Smooth muscle cell (in vitro differentiated cells): ENCODE data around the gene ADAMTS17. TPM values are rescaled to one million over a fixed set of nuclear protein-coding genes. Genes with fewer than 3 reads are reported as not detected.
A peak's percentile ranks its signal among the peaks of the same experiment; 100 is the strongest.

Source experiments
- DNase-seq: peaks from one replicate; lab custom pipeline; 2025; ENCODE audit not compliant: unreplicated experiment; lab: John Stamatoyannopoulos, UW
- H2AFZ ChIP-seq: fragments of 200-600 bp; sonication (generic); 2 replicates; pipeline ENCODE4 v1.6.0; 2016; ENCODE audit warnings: antibody characterized with exemption, low read depth, mild to moderate bottlenecking
- H3F3A ChIP-seq: fragments of 200-600 bp; sonication (generic); 2 replicates; pipeline ENCODE4 v1.6.0; 2017; ENCODE audit warnings: antibody characterized with exemption, low read depth
- H3K27ac ChIP-seq: fragments of 200-600 bp; sonication (generic); 2 replicates; pipeline ENCODE4 v1.5.1; 2016; ENCODE audit warnings: low read depth, mild to moderate bottlenecking
- H3K27me3 ChIP-seq: fragments of 200-600 bp; sonication (generic); 2 replicates; pipeline ENCODE4 v1.6.1; 2016; ENCODE audit warnings: low read depth, mild to moderate bottlenecking
- H3K36me3 ChIP-seq: fragments of 200-600 bp; sonication (generic); 2 replicates; pipeline ENCODE4 v1.5.1; 2016; ENCODE audit warnings: low read depth
- H3K4me1 ChIP-seq: fragments of 200-600 bp; sonication (generic); 2 replicates; pipeline ENCODE4 v1.5.1; 2016; ENCODE audit warnings: low read depth
- H3K4me2 ChIP-seq: fragments of 200-600 bp; sonication (generic); 2 replicates; pipeline ENCODE4 v1.6.0; 2016; ENCODE audit warnings: mild to moderate bottlenecking
- H3K4me3 ChIP-seq: fragments of 200-600 bp; sonication (generic); 2 replicates; pipeline ENCODE4 v1.5.1; 2016; ENCODE audit warnings: mild to moderate bottlenecking
- H3K79me2 ChIP-seq: fragments of 200-600 bp; sonication (generic); 2 replicates; pipeline ENCODE4 v1.6.0; 2016; ENCODE audit warnings: low read depth, mild to moderate bottlenecking
- H3K9ac ChIP-seq: fragments of 200-600 bp; sonication (generic); 2 replicates; pipeline ENCODE4 v1.6.0; 2016; ENCODE audit warnings: low read depth
- H3K9me3 ChIP-seq: fragments of 200-600 bp; sonication (generic); replicated peaks from 2 replicates; pipeline ENCODE4 v1.5.1; 2016; ENCODE audit warnings: low read depth
- H4K20me1 ChIP-seq: fragments of 200-600 bp; sonication (generic); 2 replicates; pipeline ENCODE4 v1.6.0; 2016; ENCODE audit warnings: low read depth
- CTCF ChIP-seq: fragments of 200-600 bp; sonication (generic); IDR thresholded peaks from 2 replicates; pipeline ENCODE4 v1.5.1; 2017; ENCODE audit warnings: borderline replicate concordance, mild to moderate bottlenecking, antibody characterized with exemption; ENCODE audit not compliant: insufficient read depth, poor library complexity, severe bottlenecking
- WGBS: methylation state at CpG from one replicate; pipeline ENCODE4 v1.1.7; 2016; ENCODE audit warnings: low lambda C conversion rate; 5-methylcytosine and 5-hydroxymethylcytosine counted together
- polyA plus RNA-seq: library from polyadenylated mRNA; unstranded; fragments of >200 nt; fragmentation: Nextera tagmentation; extraction: Ambion mirVana; gene quantifications from 2 replicates; pipeline ENCODE4 v1.2.1, GENCODE V29; 2016
- total RNA-seq: library from RNA; depleted of rRNA; stranded (reverse); fragments of >200 nt; gene quantifications from 2 replicates; pipeline ENCODE4 v1.2.3, GENCODE V29; 2014

Gene ADAMTS17
- total and polyA plus RNA-seq, 2 experiments from 2014 or later, result 0.63 to 3.1 TPM

- H3K4me3 ChIP-seq, result no peak overlapping the region
- TF ChIP-seq CTCF, result no peak
- H3K27me3 ChIP-seq, result no peaks in the 10 kb centered on the region
- no peak overlapping the region for H2AFZ ChIP-seq
- H3K4me2 ChIP-seq, result peak overlapping the region; percentile 48
- no peaks in the 10 kb centered on the region for H4K20me1 ChIP-seq
- no peaks in the 10 kb centered on the region for H3K36me3 ChIP-seq
- H3K9me3 ChIP-seq, result no peaks in the 10 kb centered on the region
- peaks cover 21% of the 10 kb centered on the region for H3F3A ChIP-seq
- peaks cover 20% of the 10 kb centered on the region for H3K4me1 ChIP-seq
- no peak overlapping the region for H3K9ac ChIP-seq
- H3K79me2 ChIP-seq, result no peaks in the 10 kb centered on the region
- H3K27ac ChIP-seq, result peak overlapping the region; percentile 94
- no peak for DNase-seq
- WGBS, result 72% methylated on average over 16 of the region's 16 CpGs
These were observed 228.3 kb downstream of the ADAMTS17 start for GRCh38 chr15:100113351-100114080.

GRCh38 chr15:100112636-100113305, 229.0 kb downstream of the ADAMTS17 start:
- WGBS, result 91% methylated on average over 14 of the region's 14 CpGs

GRCh38 chr15:100112061-100112420, 229.7 kb downstream of the ADAMTS17 start:
- H3K36me3 ChIP-seq, result no peaks in the 10 kb centered on the region
- peak overlapping the region; percentile 67 for H3K27ac ChIP-seq
- TF ChIP-seq CTCF, result no peak
- no peaks in the 10 kb centered on the region for H3K27me3 ChIP-seq
- H4K20me1 ChIP-seq, result no peaks in the 10 kb centered on the region
- WGBS, result 90% methylated on average over 5 of the region's 5 CpGs
- peak overlapping the region; percentile 33 for H3K4me2 ChIP-seq
- peaks cover 20% of the 10 kb centered on the region for H3K4me1 ChIP-seq
- peaks cover 21% of the 10 kb centered on the region for H3F3A ChIP-seq
- DNase-seq, result no peak
- no peak overlapping the region for H2AFZ ChIP-seq
- H3K79me2 ChIP-seq, result no peaks in the 10 kb centered on the region
- no peaks in the 10 kb centered on the region for H3K9me3 ChIP-seq
- H3K4me3 ChIP-seq, result no peak overlapping the region
- no peak overlapping the region for H3K9ac ChIP-seq

More at GRCh38 chr15:100112636-100113305, 229.0 kb downstream of the ADAMTS17 start:
- Histone ChIP-seq H4K20me1 (no peaks in the 10 kb centered on the region), H3K27me3 (no peaks in the 10 kb centered on the region), H2AFZ (no peak overlapping the region), H3K79me2 (no peaks in the 10 kb centered on the region), H3K4me2 (no peak overlapping the region), H3F3A (peaks cover 21% of the 10 kb centered on the region), H3K36me3 (no peaks in the 10 kb centered on the region), H3K4me3 (no peak overlapping the region), H3K9me3 (no peaks in the 10 kb centered on the region), H3K9ac (no peak overlapping the region), H3K27ac (no peak overlapping the region), H3K4me1 (peaks cover 20% of the 10 kb centered on the region)
- no peak for TF ChIP-seq CTCF
- DNase-seq, result no peak
